HepG2 (cell line): ENCODE results near the gene OSBPL8. TPM values are rescaled to one million over a fixed set of nuclear protein-coding genes. Genes with fewer than 3 reads are reported as not detected.
A peak's percentile ranks its signal among the peaks of the same experiment; 100 is the strongest.

Experiments
- ATAC-seq: fragments of 200-7000 bp; cut with Tn5 transposase; 3 replicates; pipeline ENCODE4 v1.9.1; 2020; ENCODE audit warnings: mild to moderate bottlenecking, moderate library complexity
- BruUV-seq: library from RNA; stranded (reverse); fragments of 400-500 nt; replicated peaks from 2 replicates; lab custom pipeline; 2021; lab: Mats Ljungman, UMichigan
- CTCF ChIA-PET: fragments of 300-600 bp; formaldehyde crosslinking; extraction: SDS; loops from one replicate; lab custom pipeline; 2021; ENCODE audit warnings: low total read pairs, inconsistent platforms, low intra/inter-chr PET ratio; lab: Yijun Ruan, JAX
- POLR2A ChIA-PET: fragments of 350-600 bp; sonication (Branson Sonifier 250); formaldehyde crosslinking; loops from one replicate; lab custom pipeline; 2020; ENCODE audit warnings: antibody characterized with exemption, inconsistent platforms; lab: Yijun Ruan, JAX
- DNase-seq: peaks from one replicate; pipeline ENCODE4 v3.0.0-alpha.2; 2015; ENCODE audit warnings: low spot score
- FAIRE-seq: peaks from 3 replicates; lab custom pipeline; 2011; peaks lifted over from hg19 to GRCh38; lab: Jason Lieb, UNC
- H2AFZ ChIP-seq: one replicate; pipeline ENCODE4 v1.6.1; 2011; ENCODE audit warnings: low read length, inconsistent platforms
- H3K27ac ChIP-seq: fragments of 300-600 bp; 3 replicates; pipeline ENCODE4 v1.8.0; 2011; ENCODE audit warnings: mixed run types, mild to moderate bottlenecking, mixed read lengths, low read length, inconsistent platforms; ENCODE audit not compliant: insufficient read depth; ENCODE audit errors: extremely low read length
- H3K27me3 ChIP-seq, 2 experiments: fragments of 200-600 bp in 1 of 2; 2 replicates in 1 of 2; 3 replicates in 1 of 2; pipeline versions ENCODE4 v1.6.0 to v1.8.0; 2011; ENCODE audit warnings: low read length in 2 of 2, mild to moderate bottlenecking in 2 of 2, moderate library complexity in 2 of 2, inconsistent platforms in 1 of 2; ENCODE audit not compliant: insufficient read depth in 2 of 2, control insufficient read depth in 1 of 2
- H3K36me3 ChIP-seq, 2 experiments: fragments of 200-600 bp in 1 of 2; replicated peaks in 1 of 2; 2 replicates in 1 of 2; 3 replicates in 1 of 2; pipeline versions ENCODE4 v1.5.1 to v1.8.0; 2011; ENCODE audit warnings: low read length in 2 of 2, inconsistent platforms in 1 of 2; ENCODE audit not compliant: insufficient read depth in 2 of 2, control insufficient read depth in 1 of 2
- H3K4me1 ChIP-seq: 2 replicates; pipeline ENCODE4 v1.5.1; 2012; ENCODE audit warnings: low read length, inconsistent platforms; ENCODE audit not compliant: insufficient read depth
- H3K4me2 ChIP-seq: 2 replicates; pipeline ENCODE4 v1.6.0; 2011; ENCODE audit warnings: low read depth, low read length, inconsistent platforms
- H3K4me3 ChIP-seq, 3 experiments: fragments of 200-600 bp in 1 of 3; sonication (generic), shearing (Covaris generic) in 1 of 3; replicated peaks in 1 of 3; 2 replicates each; pipeline ENCODE4 v1.5.1; 2011 to 2016; ENCODE audit warnings: low read length in 3 of 3, inconsistent platforms in 2 of 3, low read depth in 2 of 3, mild to moderate bottlenecking in 2 of 3, control low read depth in 1 of 3, mixed read lengths in 1 of 3; ENCODE audit not compliant: insufficient read depth in 1 of 3
- H3K79me2 ChIP-seq: one replicate; pipeline ENCODE4 v1.6.1; 2011; ENCODE audit warnings: low read length, inconsistent platforms; ENCODE audit not compliant: insufficient read depth
- H3K9ac ChIP-seq: 2 replicates; pipeline ENCODE4 v1.6.0; 2011; ENCODE audit warnings: mild to moderate bottlenecking, low read depth, low read length, inconsistent platforms; ENCODE audit not compliant: insufficient read depth
- H3K9me3 ChIP-seq: 2 replicates; pipeline ENCODE4 v1.5.1; 2012; ENCODE audit warnings: mild to moderate bottlenecking, low read length
- H4K20me1 ChIP-seq: 2 replicates; pipeline ENCODE4 v1.6.0; 2011; ENCODE audit warnings: inconsistent platforms, mild to moderate bottlenecking, low read length, moderate library complexity; ENCODE audit not compliant: insufficient read depth
- KDM2A ChIP-seq: sonication (generic); formaldehyde crosslinking; IDR thresholded peaks from 2 replicates; pipeline ENCODE4 v1.4.0; 2020; ENCODE audit warnings: low read depth, missing genetic modification reagents, borderline replicate concordance
- ZMYM3 ChIP-seq: sonication (generic); formaldehyde crosslinking; IDR thresholded peaks from 2 replicates; pipeline ENCODE4 v1.5.1; 2020; ENCODE audit warnings: mild to moderate bottlenecking, missing genetic modification reagents
- ZNF317 ChIP-seq: sonication (generic); formaldehyde crosslinking; IDR thresholded peaks from 2 replicates; pipeline ENCODE4 v1.5.0; 2020; ENCODE audit warnings: mild to moderate bottlenecking, missing genetic modification reagents
- ZNF335 ChIP-seq: sonication (generic); formaldehyde crosslinking; IDR thresholded peaks from 2 replicates; pipeline ENCODE4 v1.4.0; 2020; ENCODE audit warnings: missing genetic modification reagents
- ZNF441 ChIP-seq: sonication (generic); formaldehyde crosslinking; IDR thresholded peaks from 2 replicates; pipeline ENCODE4 v1.7.0; 2021; ENCODE audit warnings: missing genetic modification reagents, borderline replicate concordance
- ZNF530 ChIP-seq: sonication (generic); formaldehyde crosslinking; IDR thresholded peaks from 2 replicates; pipeline ENCODE4 v1.5.0; 2020; ENCODE audit warnings: low read depth, mild to moderate bottlenecking, missing genetic modification reagents
- ZNF703 ChIP-seq: sonication (generic); formaldehyde crosslinking; IDR thresholded peaks from 2 replicates; pipeline ENCODE4 v1.5.1; 2020; ENCODE audit warnings: missing genetic modification reagents, mild to moderate bottlenecking, moderate library complexity, borderline replicate concordance
- ZNF747 ChIP-seq: sonication (generic); formaldehyde crosslinking; IDR thresholded peaks from 2 replicates; pipeline ENCODE4 v1.8.1; 2023; ENCODE audit warnings: missing genetic modification reagents, mild to moderate bottlenecking, borderline replicate concordance
- ZNF772 ChIP-seq: sonication (generic); formaldehyde crosslinking; IDR thresholded peaks from 2 replicates; pipeline ENCODE4 v1.5.0; 2020; ENCODE audit warnings: mild to moderate bottlenecking, missing genetic modification reagents
- WGBS: methylation state at CpG from one replicate; pipeline ENCODE4 v1.1.6; 2017; ENCODE audit warnings: low lambda C conversion rate; 5-methylcytosine and 5-hydroxymethylcytosine counted together
- in situ Hi-C: cut with HindIII; loops from 2 replicates; pipeline ENCODE4 v1.10.0; 2017; ENCODE audit warnings: low pct_unique_long_range_greater_than_20kb; ENCODE audit not compliant: extremely low pct_ligation_motif_present
- intact Hi-C: fragments of 100-400 bp; cut with micrococcal nuclease; formaldehyde crosslinking; loops from one replicate; pipeline ENCODE4 v1.10.0; 2022; ENCODE audit not compliant: unreplicated experiment
- polyA plus RNA-seq, 8 experiments: library from polyadenylated mRNA; depleted of rRNA in 3 of 8; stranded (reverse) in 7 of 8; unstranded in 1 of 8; fragments of >200 nt; fragmentation: Illumina TruSeq in 4 of 8; extraction: Trizol in 4 of 8; gene quantifications; 2 replicates each; pipeline versions ENCODE4 v1.2.1 to v1.2.3, GENCODE V29; 2011 to 2016; ENCODE audit warnings: low read depth in 4 of 8, missing spikeins in 1 of 8, mixed read lengths in 1 of 8; ENCODE audit not compliant: insufficient read depth in 1 of 8
- total RNA-seq, 5 experiments: library from RNA; depleted of rRNA; stranded (reverse); fragments of >200 nt; fragmentation: Illumina TruSeq; extraction: Trizol; gene quantifications; 2 replicates each; pipeline ENCODE4 v1.2.3, GENCODE V29; 2016; ENCODE audit warnings: low read depth in 1 of 5
- TF ChIP-seq, protein P1 (sequence below): sonication (generic); formaldehyde crosslinking; IDR thresholded peaks from 2 replicates; pipeline ENCODE4 v1.4.0; 2020; ENCODE audit warnings: missing genetic modification reagents
- TF ChIP-seq, protein P2 (sequence below): sonication (generic); formaldehyde crosslinking; IDR thresholded peaks from 2 replicates; pipeline ENCODE4 v1.9.0; 2021; ENCODE audit warnings: missing genetic modification reagents, mild to moderate bottlenecking, borderline replicate concordance
- TF ChIP-seq, protein P3 (sequence below): sonication (generic); formaldehyde crosslinking; IDR thresholded peaks from 2 replicates; pipeline ENCODE4 v1.4.0; 2020; ENCODE audit warnings: mild to moderate bottlenecking, missing genetic modification reagents
- TF ChIP-seq, protein P4 (sequence below): sonication (generic); formaldehyde crosslinking; IDR thresholded peaks from 2 replicates; pipeline ENCODE4 v1.5.1; 2020; ENCODE audit warnings: missing genetic modification reagents, mild to moderate bottlenecking, borderline replicate concordance

Gene OSBPL8
- total and polyA plus RNA-seq, 2 of the 13 experiments (the other 11 are each of a cell fraction or from before 2014, with no cell fraction given), result 11.0 to 33.9 TPM

DNA sequence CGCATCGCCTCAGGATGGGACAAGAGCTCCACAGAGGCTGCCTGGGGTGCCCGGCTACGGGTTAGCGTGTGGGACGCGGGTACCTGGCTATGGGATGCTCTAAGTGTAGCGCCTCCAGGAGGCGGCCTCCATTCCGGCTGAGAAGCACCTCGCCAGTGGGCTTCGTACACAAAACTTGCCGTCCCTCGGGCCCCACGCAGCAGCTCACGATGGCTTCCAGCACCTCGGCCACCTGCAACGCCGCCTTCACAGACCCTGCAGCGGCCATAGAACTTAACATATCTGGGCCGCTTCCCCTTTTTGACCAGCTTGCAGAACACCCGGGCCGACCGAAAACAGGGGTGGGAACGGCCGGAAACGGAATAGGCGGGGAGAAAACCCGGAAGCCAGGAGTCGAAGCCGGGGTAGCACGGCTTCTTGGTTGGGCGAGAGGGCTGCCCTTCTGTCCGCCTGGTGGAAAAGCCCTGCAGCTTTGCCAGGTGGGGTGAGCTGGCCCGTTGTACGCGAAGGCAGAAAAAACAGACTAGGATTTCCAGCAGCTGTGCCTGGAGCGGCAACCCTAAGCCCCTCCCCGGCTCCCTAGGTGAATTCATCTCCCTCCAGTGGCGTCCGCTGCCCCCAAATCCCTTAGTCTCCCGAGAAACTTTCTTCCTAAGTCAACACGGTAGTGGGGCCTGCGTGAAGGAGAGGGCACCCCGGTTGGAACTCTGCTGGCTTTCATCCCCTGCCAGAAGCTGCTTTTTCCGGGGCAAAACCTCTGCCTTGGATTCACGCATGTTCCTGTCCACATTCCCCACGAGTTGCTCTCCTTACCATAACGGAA is 211.3 kb downstream of the OSBPL8 start, which contains the start of gene BBS10:
Gene BBS10 (minus strand): TSS at position 337 of the 823 bp plus-strand sequence. CDS start 57 bp downstream, at position 280.
- H3K36me3 ChIP-seq, result no peaks in the 10 kb centered on the region; a peak in 1 of 5 replicates
- no peaks in the 10 kb centered on the region for H3K9me3 ChIP-seq
- H3K79me2 ChIP-seq, result peaks cover 4% of the 10 kb centered on the region
- H3K4me2 ChIP-seq, result peak within 1 kb of the TSS; percentile 88
- no peaks in the 10 kb centered on the region for H4K20me1 ChIP-seq
- in situ Hi-C loops, result loop anchor here (10.0 kb wide), 1 partner anchor 833 kb away; the partner anchor contains the start of gene KRR1
- BruUV-seq, result TSS peak; percentile 99
- POLR2A ChIA-PET, result interaction anchor here (1.0 to 2.3 kb wide), 7 partner anchors 9 to 837 kb away, joined by 3 to 11 read pairs (median 4); partner anchors contain the start of genes KRR1 and PHLDA1
- FAIRE-seq (peak; percentile 36), DNase-seq (peak; percentile 86), ATAC-seq (peak; percentile 99)
- peak within 1 kb of the TSS; percentile 75 for H2AFZ ChIP-seq
- peaks cover 19% of the 10 kb centered on the region for H3K4me1 ChIP-seq
- CTCF ChIA-PET, result no interaction called here
- peak within 1 kb of the TSS; percentile 80 for H3K27ac ChIP-seq
- 10% methylated on average over 25 of the region's 49 CpGs for WGBS
- intact Hi-C loops, result loop anchor here (1.0 to 10.0 kb wide), 3 partner anchors 107 to 863 kb away; partner anchors contain the start of genes GLIPR1 and NAP1L1
- no peaks in the 10 kb centered on the region; a peak in 1 of 5 replicates for H3K27me3 ChIP-seq
- H3K4me3 ChIP-seq, result peak within 1 kb of the TSS; percentile 73 to 93 (median 92)
- peak within 1 kb of the TSS; percentile 81 for H3K9ac ChIP-seq
- TF ChIP-seq ZNF335 (CRISPR knock-in tag) (peak; percentile 94), ZNF530 (no peak), ZNF317 (CRISPR knock-in tag) (peak; percentile 79), KDM2A (peak; percentile 94), ZNF772 (CRISPR knock-in tag) (peak; percentile 90), ZMYM3 (CRISPR knock-in tag) (0 out of 2 replicates have a peak, but pooled peaks have one; percentile 15), ZNF747 (CRISPR knock-in tag) (0 out of 2 replicates have a peak, but pooled peaks have one; percentile 65), ZNF441 (CRISPR knock-in tag) (no peak), ZNF703 (CRISPR knock-in tag) (no peak)
- TF ChIP-seq, protein P1, sequence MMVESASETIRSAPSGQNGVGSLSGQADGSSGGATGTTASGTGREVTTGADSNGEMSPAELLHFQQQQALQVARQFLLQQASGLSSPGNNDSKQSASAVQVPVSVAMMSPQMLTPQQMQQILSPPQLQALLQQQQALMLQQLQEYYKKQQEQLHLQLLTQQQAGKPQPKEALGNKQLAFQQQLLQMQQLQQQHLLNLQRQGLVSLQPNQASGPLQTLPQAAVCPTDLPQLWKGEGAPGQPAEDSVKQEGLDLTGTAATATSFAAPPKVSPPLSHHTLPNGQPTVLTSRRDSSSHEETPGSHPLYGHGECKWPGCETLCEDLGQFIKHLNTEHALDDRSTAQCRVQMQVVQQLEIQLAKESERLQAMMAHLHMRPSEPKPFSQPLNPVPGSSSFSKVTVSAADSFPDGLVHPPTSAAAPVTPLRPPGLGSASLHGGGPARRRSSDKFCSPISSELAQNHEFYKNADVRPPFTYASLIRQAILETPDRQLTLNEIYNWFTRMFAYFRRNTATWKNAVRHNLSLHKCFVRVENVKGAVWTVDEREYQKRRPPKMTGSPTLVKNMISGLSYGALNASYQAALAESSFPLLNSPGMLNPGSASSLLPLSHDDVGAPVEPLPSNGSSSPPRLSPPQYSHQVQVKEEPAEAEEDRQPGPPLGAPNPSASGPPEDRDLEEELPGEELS (CRISPR knock-in tag), result peak; percentile 17; the same call in 1 of the 2 replicates
- TF ChIP-seq, protein P2, sequence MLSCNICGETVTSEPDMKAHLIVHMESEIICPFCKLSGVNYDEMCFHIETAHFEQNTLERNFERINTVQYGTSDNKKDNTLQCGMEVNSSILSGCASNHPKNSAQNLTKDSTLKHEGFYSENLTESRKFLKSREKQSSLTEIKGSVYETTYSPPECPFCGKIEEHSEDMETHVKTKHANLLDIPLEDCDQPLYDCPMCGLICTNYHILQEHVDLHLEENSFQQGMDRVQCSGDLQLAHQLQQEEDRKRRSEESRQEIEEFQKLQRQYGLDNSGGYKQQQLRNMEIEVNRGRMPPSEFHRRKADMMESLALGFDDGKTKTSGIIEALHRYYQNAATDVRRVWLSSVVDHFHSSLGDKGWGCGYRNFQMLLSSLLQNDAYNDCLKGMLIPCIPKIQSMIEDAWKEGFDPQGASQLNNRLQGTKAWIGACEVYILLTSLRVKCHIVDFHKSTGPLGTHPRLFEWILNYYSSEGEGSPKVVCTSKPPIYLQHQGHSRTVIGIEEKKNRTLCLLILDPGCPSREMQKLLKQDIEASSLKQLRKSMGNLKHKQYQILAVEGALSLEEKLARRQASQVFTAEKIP, result no peak
- TF ChIP-seq, protein P3, sequence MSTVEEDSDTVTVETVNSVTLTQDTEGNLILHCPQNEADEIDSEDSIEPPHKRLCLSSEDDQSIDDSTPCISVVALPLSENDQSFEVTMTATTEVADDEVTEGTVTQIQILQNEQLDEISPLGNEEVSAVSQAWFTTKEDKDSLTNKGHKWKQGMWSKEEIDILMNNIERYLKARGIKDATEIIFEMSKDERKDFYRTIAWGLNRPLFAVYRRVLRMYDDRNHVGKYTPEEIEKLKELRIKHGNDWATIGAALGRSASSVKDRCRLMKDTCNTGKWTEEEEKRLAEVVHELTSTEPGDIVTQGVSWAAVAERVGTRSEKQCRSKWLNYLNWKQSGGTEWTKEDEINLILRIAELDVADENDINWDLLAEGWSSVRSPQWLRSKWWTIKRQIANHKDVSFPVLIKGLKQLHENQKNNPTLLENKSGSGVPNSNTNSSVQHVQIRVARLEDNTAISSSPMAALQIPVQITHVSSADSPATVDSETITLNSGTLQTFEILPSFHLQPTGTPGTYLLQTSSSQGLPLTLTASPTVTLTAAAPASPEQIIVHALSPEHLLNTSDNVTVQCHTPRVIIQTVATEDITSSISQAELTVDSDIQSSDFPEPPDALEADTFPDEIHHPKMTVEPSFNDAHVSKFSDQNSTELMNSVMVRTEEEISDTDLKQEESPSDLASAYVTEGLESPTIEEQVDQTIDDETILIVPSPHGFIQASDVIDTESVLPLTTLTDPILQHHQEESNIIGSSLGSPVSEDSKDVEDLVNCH (CRISPR knock-in tag), result no peak
- TF ChIP-seq, protein P4, sequence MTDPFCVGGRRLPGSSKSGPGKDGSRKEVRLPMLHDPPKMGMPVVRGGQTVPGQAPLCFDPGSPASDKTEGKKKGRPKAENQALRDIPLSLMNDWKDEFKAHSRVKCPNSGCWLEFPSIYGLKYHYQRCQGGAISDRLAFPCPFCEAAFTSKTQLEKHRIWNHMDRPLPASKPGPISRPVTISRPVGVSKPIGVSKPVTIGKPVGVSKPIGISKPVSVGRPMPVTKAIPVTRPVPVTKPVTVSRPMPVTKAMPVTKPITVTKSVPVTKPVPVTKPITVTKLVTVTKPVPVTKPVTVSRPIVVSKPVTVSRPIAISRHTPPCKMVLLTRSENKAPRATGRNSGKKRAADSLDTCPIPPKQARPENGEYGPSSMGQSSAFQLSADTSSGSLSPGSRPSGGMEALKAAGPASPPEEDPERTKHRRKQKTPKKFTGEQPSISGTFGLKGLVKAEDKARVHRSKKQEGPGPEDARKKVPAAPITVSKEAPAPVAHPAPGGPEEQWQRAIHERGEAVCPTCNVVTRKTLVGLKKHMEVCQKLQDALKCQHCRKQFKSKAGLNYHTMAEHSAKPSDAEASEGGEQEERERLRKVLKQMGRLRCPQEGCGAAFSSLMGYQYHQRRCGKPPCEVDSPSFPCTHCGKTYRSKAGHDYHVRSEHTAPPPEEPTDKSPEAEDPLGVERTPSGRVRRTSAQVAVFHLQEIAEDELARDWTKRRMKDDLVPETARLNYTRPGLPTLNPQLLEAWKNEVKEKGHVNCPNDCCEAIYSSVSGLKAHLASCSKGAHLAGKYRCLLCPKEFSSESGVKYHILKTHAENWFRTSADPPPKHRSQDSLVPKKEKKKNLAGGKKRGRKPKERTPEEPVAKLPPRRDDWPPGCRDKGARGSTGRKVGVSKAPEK, result no peak
